SU-DHL-6 (cell line): ENCODE measurements around the gene MITF.

ENCODE experiments used
- H2AFZ ChIP-seq: fragments of 200-600 bp; sonication (generic); 2 replicates; pipeline ENCODE4 v1.6.1; 2014; ENCODE audit warnings: low read depth, mild to moderate bottlenecking, moderate library complexity, mixed read lengths, antibody characterized with exemption, low read length; ENCODE audit not compliant: severe bottlenecking
- H3F3A ChIP-seq: fragments of 200-600 bp; shearing (Covaris generic); 2 replicates; pipeline ENCODE4 v1.6.0; 2016; ENCODE audit warnings: antibody characterized with exemption, mild to moderate bottlenecking; ENCODE audit not compliant: insufficient read depth
- H3K27ac ChIP-seq: fragments of 200-600 bp; sonication (generic); 2 replicates; pipeline ENCODE4 v1.5.1; 2016; ENCODE audit warnings: low read depth, mild to moderate bottlenecking, low read length, moderate library complexity, mixed read lengths
- H3K27me3 ChIP-seq: fragments of 200-600 bp; sonication (generic), shearing (Covaris generic); 2 replicates; pipeline ENCODE4 v1.6.0; 2014; ENCODE audit warnings: mild to moderate bottlenecking, low read length
- H3K36me3 ChIP-seq: fragments of 200-600 bp; sonication (generic); 2 replicates; pipeline ENCODE4 v1.6.1; 2014; ENCODE audit warnings: mild to moderate bottlenecking, low read length, mixed read lengths
- H3K4me2 ChIP-seq: fragments of 300-600, 200-600 bp; shearing (Covaris generic), sonication (generic); 2 replicates; pipeline ENCODE4 v1.6.0; 2014; ENCODE audit warnings: low read length, low read depth, mild to moderate bottlenecking; ENCODE audit not compliant: poor library complexity, severe bottlenecking
- H3K4me3 ChIP-seq: fragments of 200-600 bp; sonication (generic); 2 replicates; pipeline ENCODE4 v1.5.1; 2014; ENCODE audit warnings: antibody characterized with exemption, low read length, mild to moderate bottlenecking, mixed read lengths; ENCODE audit not compliant: insufficient read depth, poor library complexity, severe bottlenecking
- H3K79me2 ChIP-seq: fragments of 200-600 bp; sonication (generic); 2 replicates; pipeline ENCODE4 v1.6.1; 2014; ENCODE audit warnings: mild to moderate bottlenecking, low read length, moderate library complexity; ENCODE audit not compliant: insufficient read depth
- H3K9ac ChIP-seq: fragments of 200-600 bp; sonication (generic); 2 replicates; pipeline ENCODE4 v1.7.0; 2014; ENCODE audit warnings: mild to moderate bottlenecking, low read length
- H3K9me2 ChIP-seq: fragments of 200-600 bp; sonication (generic); replicated peaks from 2 replicates; pipeline ENCODE4 v1.6.1; 2014; ENCODE audit warnings: low read length; ENCODE audit not compliant: insufficient read depth
- H3K9me3 ChIP-seq: fragments of 200-600 bp; sonication (generic); 2 replicates; pipeline ENCODE4 v1.6.1; 2014; ENCODE audit warnings: low read length, mixed read lengths; ENCODE audit not compliant: insufficient read depth
- H4K20me1 ChIP-seq: fragments of 200-600 bp; sonication (generic); 2 replicates; pipeline ENCODE4 v1.6.1; 2014; ENCODE audit warnings: low read depth, mild to moderate bottlenecking, antibody characterized with exemption, low read length, moderate library complexity, mixed read lengths
- CTCF ChIP-seq: fragments of 200-600 bp; sonication (generic); IDR thresholded peaks from one replicate; pipeline ENCODE4 v1.5.1; 2017; ENCODE audit warnings: antibody characterized with exemption, mild to moderate bottlenecking, low read length, moderate library complexity; ENCODE audit not compliant: insufficient read depth, poor library complexity, severe bottlenecking
- EZH2phosphoT487 ChIP-seq: fragments of 200-600 bp; sonication (generic), shearing (Covaris generic); conservative IDR thresholded peaks from 2 replicates; pipeline ENCODE4 v1.6.1; 2018; ENCODE audit warnings: mild to moderate bottlenecking, antibody characterized with exemption, low read length, moderate library complexity, mixed read lengths

Gene MITF

GRCh38 chr3:69695443-69695842 is 43.8 kb upstream of the MITF start:
- Histone ChIP-seq H3K4me2 (no peak overlapping the region), H3K27ac (no peak overlapping the region), H3K4me3 (no peak overlapping the region), H3K27me3 (no peaks in the 10 kb centered on the region), H3K79me2 (no peaks in the 10 kb centered on the region), H3K9me3 (no peaks in the 10 kb centered on the region), H3F3A (no peaks in the 10 kb centered on the region), H3K36me3 (no peaks in the 10 kb centered on the region), H4K20me1 (no peaks in the 10 kb centered on the region), H2AFZ (no peak overlapping the region), H3K9ac (no peak overlapping the region), H3K9me2 (no peaks in the 10 kb centered on the region)
- TF ChIP-seq CTCF (no peak), EZH2phosphoT487 (no peak)

GRCh38 chr3:69695933-69696332 is 43.3 kb upstream of the MITF start:
- TF ChIP-seq EZH2phosphoT487 (no peak), CTCF (no peak)
- Histone ChIP-seq H3F3A (no peaks in the 10 kb centered on the region), H2AFZ (no peak overlapping the region), H3K27me3 (no peaks in the 10 kb centered on the region), H3K9me3 (no peaks in the 10 kb centered on the region), H3K27ac (no peak overlapping the region), H3K36me3 (no peaks in the 10 kb centered on the region), H3K4me2 (no peak overlapping the region), H3K79me2 (no peaks in the 10 kb centered on the region), H3K4me3 (no peak overlapping the region), H3K9ac (no peak overlapping the region), H4K20me1 (no peaks in the 10 kb centered on the region), H3K9me2 (no peaks in the 10 kb centered on the region)

GRCh38 chr3:69696367-69696766 is 42.9 kb upstream of the MITF start:
- no peak for TF ChIP-seq EZH2phosphoT487
- TF ChIP-seq CTCF, result no peak

GRCh38 chr3:69697381-69697780 is 41.9 kb upstream of the MITF start:
- Histone ChIP-seq H2AFZ (no peak overlapping the region), H3K27ac (no peak overlapping the region), H3K27me3 (no peaks in the 10 kb centered on the region)

More at GRCh38 chr3:69696367-69696766, 42.9 kb upstream of the MITF start:
- Histone ChIP-seq H4K20me1 (no peaks in the 10 kb centered on the region), H3K4me3 (no peak overlapping the region), H3K9me3 (no peaks in the 10 kb centered on the region), H3K79me2 (no peaks in the 10 kb centered on the region), H3K36me3 (no peaks in the 10 kb centered on the region), H3K9ac (no peak overlapping the region), H3F3A (no peaks in the 10 kb centered on the region), H3K9me2 (no peaks in the 10 kb centered on the region), H2AFZ (no peak overlapping the region), H3K27ac (no peak overlapping the region), H3K4me2 (no peak overlapping the region), H3K27me3 (no peaks in the 10 kb centered on the region)

More at GRCh38 chr3:69697381-69697780, 41.9 kb upstream of the MITF start:
- no peaks in the 10 kb centered on the region for H3K9me2 ChIP-seq
- H3K9ac ChIP-seq, result no peak overlapping the region
- no peak for TF ChIP-seq EZH2phosphoT487
- no peak for TF ChIP-seq CTCF
- no peaks in the 10 kb centered on the region for H3F3A ChIP-seq
- no peaks in the 10 kb centered on the region for H4K20me1 ChIP-seq
- no peak overlapping the region for H3K4me2 ChIP-seq
- H3K36me3 ChIP-seq, result no peaks in the 10 kb centered on the region
- H3K79me2 ChIP-seq, result no peaks in the 10 kb centered on the region
- no peaks in the 10 kb centered on the region for H3K9me3 ChIP-seq
- H3K4me3 ChIP-seq, result no peak overlapping the region
